Stimulated activated naive CD8-positive, alpha-beta T cell treated with anti-CD3 and anti-CD28 coated beads, Interleukin-15, Interleukin-2, amounts not matched to agents 100 ng/mL and 50 ng/mL, for 24 hours (primary cell): ENCODE measurements around the gene AUTS2.

Experiments used
- H3K27ac Mint-ChIP-seq: one replicate; pipeline ENCODE4 v1.8.0; 2021; ENCODE audit warnings: mild to moderate bottlenecking, mixed read lengths
- H3K27me3 Mint-ChIP-seq: one replicate; pipeline ENCODE4 v1.8.0; 2021; ENCODE audit warnings: mixed read lengths
- H3K36me3 Mint-ChIP-seq: one replicate; pipeline ENCODE4 v1.8.0; 2021; ENCODE audit warnings: low read depth, mixed read lengths
- H3K4me1 Mint-ChIP-seq: one replicate; pipeline ENCODE4 v1.8.0; 2021; ENCODE audit warnings: low read depth, mixed read lengths
- H3K4me3 Mint-ChIP-seq: one replicate; pipeline ENCODE4 v1.8.0; 2021; ENCODE audit warnings: mild to moderate bottlenecking, mixed read lengths
- H3K9me3 Mint-ChIP-seq: one replicate; pipeline ENCODE4 v1.8.0; 2021; ENCODE audit warnings: mixed read lengths

AUTS2 gene

GRCh38 chr7:70614237-70615045 lies 1016.2 kb downstream of the AUTS2 start:
- Mint-ChIP-seq H3K4me3 (no peak overlapping the region), H3K4me1 (no peaks in the 10 kb centered on the region), H3K27ac (no peak overlapping the region), H3K9me3 (peaks cover 4% of the 10 kb centered on the region), H3K36me3 (no peaks in the 10 kb centered on the region), H3K27me3 (no peaks in the 10 kb centered on the region)

DNA sequence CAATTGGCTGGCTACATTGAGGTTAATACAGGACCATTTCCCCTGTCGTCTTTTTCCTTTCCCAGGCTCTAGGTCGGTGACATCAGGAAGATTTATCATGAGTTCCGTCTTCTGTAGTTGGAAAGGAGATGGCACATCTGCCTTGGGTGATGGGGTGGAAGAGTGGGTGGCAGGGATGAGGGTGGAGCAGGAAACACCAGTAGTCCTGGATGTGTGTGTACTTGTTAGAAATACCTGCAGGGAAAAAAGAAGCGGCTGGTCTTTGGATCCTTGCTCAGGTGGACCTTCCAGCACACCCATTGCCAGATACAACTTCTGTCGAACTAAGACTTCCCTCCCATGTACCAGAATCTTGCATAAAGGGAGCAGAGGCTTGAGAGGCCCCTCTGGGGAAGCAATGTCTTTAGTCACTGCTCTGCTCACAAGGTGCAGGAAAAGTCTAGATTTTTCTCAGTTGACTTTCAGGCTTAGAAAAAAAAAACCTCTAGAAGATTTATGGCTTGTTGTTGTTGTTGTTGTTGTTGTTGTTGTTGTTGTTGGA lies 1016.9 kb downstream of the AUTS2 start:
- Mint-ChIP-seq H3K9me3 (peaks cover 4% of the 10 kb centered on the region), H3K27ac (no peak overlapping the region), H3K4me1 (no peaks in the 10 kb centered on the region), H3K36me3 (no peaks in the 10 kb centered on the region), H3K4me3 (no peak overlapping the region), H3K27me3 (no peaks in the 10 kb centered on the region)

DNA sequence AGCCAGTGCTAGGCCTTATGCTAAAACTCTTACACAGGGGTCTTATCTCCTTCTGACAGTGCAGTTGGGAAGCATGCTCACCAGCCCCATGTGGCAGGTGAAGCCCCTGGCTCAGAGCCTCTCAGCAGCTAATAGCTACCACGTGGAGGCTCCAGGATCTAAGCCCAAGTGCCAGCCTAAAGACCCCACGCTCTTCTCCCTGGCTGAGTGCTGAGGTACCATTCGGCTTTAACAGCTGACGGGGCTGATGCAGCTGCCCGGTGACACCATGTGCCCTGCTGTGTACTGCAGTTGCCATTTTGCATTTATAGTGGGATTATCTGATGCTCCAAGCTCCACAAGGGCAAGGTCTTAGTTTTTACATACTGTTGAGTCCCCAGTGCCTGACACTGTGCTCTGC lies 1017.9 kb downstream of the AUTS2 start:
- H3K4me1 Mint-ChIP-seq = no peaks in the 10 kb centered on the region
- H3K4me3 Mint-ChIP-seq = no peak overlapping the region
- H3K36me3 Mint-ChIP-seq = no peaks in the 10 kb centered on the region
- H3K9me3 Mint-ChIP-seq = peaks cover 4% of the 10 kb centered on the region
- no peak overlapping the region for H3K27ac Mint-ChIP-seq
- no peaks in the 10 kb centered on the region for H3K27me3 Mint-ChIP-seq

DNA sequence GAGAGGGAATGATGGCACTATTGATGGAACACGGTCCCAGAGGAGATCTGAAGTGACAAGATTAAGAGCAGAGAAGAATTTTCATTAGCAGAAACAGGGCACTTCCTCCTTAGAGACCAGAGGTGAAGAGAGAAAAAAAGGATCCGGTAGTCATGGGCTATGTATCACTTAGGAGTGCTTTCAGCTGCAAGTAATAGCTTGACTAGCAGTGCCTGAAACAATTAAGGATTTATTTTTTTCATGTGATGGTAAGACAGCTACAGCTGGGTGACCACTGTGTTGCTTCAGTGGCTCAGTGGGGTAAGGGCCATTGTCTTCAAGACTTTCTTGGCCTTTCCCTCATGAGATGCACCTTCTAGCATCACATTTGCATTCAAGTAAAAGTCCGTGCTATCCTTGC lies 1018.5 kb downstream of the AUTS2 start:
- no peak overlapping the region for H3K4me3 Mint-ChIP-seq
- H3K9me3 Mint-ChIP-seq = peaks cover 4% of the 10 kb centered on the region
- no peak overlapping the region for H3K27ac Mint-ChIP-seq

GRCh38 chr7:70618020-70618551 lies 1019.8 kb downstream of the AUTS2 start:
- H3K27me3 Mint-ChIP-seq = no peaks in the 10 kb centered on the region
- no peak overlapping the region for H3K4me3 Mint-ChIP-seq
- H3K4me1 Mint-ChIP-seq = no peaks in the 10 kb centered on the region
- peaks cover 4% of the 10 kb centered on the region for H3K9me3 Mint-ChIP-seq
- H3K36me3 Mint-ChIP-seq = no peaks in the 10 kb centered on the region
- no peak overlapping the region for H3K27ac Mint-ChIP-seq

More for the DNA sequence above, 1018.5 kb downstream of the AUTS2 start:
- Mint-ChIP-seq H3K36me3 (no peaks in the 10 kb centered on the region), H3K27me3 (no peaks in the 10 kb centered on the region), H3K4me1 (no peaks in the 10 kb centered on the region)

- Mint-ChIP-seq H3K27ac (no peak overlapping the region), H3K9me3 (peaks cover 4% of the 10 kb centered on the region), H3K27me3 (no peaks in the 10 kb centered on the region), H3K36me3 (no peaks in the 10 kb centered on the region), H3K4me3 (no peak overlapping the region), H3K4me1 (no peaks in the 10 kb centered on the region)
These were observed 1020.9 kb downstream of the AUTS2 start for GRCh38 chr7:70619130-70619529.

- H3K4me3 Mint-ChIP-seq = no peak overlapping the region
- H3K27me3 Mint-ChIP-seq = no peaks in the 10 kb centered on the region
- H3K27ac Mint-ChIP-seq = no peak overlapping the region
- no peaks in the 10 kb centered on the region for H3K4me1 Mint-ChIP-seq
- no peaks in the 10 kb centered on the region for H3K36me3 Mint-ChIP-seq
- peaks cover 4% of the 10 kb centered on the region for H3K9me3 Mint-ChIP-seq
These were observed 1021.4 kb downstream of the AUTS2 start for GRCh38 chr7:70619659-70620058.

- Mint-ChIP-seq H3K27ac (no peak overlapping the region), H3K27me3 (no peaks in the 10 kb centered on the region), H3K4me1 (no peaks in the 10 kb centered on the region), H3K9me3 (peaks cover 4% of the 10 kb centered on the region), H3K4me3 (no peak overlapping the region), H3K36me3 (no peaks in the 10 kb centered on the region)
These were observed 1022.2 kb downstream of the AUTS2 start for GRCh38 chr7:70620333-70621055.

DNA sequence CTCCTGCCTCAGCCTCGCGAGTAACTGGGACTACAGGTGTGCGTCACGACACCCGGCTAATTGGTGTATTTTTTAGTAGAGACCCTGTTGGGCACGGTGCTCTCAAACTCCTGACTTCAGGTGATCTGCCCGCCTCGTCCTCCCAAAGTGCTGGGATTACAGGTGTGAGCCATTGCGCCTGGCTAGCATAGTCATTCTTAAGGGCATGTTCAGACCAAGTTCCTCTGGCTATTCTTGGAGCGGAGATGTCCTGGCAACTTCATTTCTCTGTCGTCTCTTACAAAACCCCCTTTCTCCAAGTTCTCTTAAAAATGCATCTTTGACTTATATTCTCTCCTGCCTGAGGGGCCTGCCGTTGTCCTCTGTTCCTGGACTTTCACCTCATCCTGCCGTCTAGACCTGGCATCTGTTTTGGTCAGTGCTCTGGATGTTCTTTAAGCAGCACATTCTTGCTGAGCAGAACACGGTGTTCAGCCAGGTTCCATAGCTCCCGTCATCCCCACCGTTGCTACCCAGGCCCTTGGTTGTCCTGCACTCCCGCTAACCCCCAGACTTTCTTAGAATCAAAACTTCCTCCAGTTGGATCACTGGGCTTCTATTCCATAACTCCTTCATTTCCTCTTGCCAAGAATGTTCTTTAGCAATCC lies 1023.8 kb downstream of the AUTS2 start:
- Mint-ChIP-seq H3K27me3 (no peaks in the 10 kb centered on the region), H3K27ac (no peak overlapping the region), H3K4me3 (no peak overlapping the region), H3K9me3 (peaks cover 4% of the 10 kb centered on the region), H3K4me1 (no peaks in the 10 kb centered on the region), H3K36me3 (peaks cover 3% of the 10 kb centered on the region)

DNA sequence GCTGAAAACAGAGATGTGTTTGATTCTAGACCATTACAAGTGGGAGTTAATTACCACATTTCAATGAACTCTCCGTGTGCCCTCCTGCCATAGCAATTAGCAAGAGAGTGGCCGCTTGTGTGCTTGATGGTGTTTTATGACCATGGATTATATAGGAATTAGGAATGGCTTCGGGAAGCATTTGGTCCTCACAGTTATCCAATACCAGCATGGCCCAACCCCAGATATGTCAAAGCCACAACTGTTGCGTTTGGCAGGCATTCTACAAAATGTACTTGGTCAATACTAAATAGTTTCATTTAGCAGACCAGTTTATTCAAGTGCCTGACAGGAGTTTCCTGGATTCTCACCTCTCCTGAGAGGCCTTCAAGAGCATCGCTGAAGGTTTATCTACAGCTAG lies 1024.7 kb downstream of the AUTS2 start:
- peaks cover 3% of the 10 kb centered on the region for H3K36me3 Mint-ChIP-seq
- peaks cover 4% of the 10 kb centered on the region for H3K9me3 Mint-ChIP-seq
- H3K27me3 Mint-ChIP-seq = no peaks in the 10 kb centered on the region
- no peaks in the 10 kb centered on the region for H3K4me1 Mint-ChIP-seq
- no peak overlapping the region for H3K27ac Mint-ChIP-seq
- H3K4me3 Mint-ChIP-seq = no peak overlapping the region

GRCh38 chr7:70624500-70625103 lies 1026.3 kb downstream of the AUTS2 start:
- H3K36me3 Mint-ChIP-seq = peaks cover 3% of the 10 kb centered on the region
- H3K27me3 Mint-ChIP-seq = no peaks in the 10 kb centered on the region
- no peak overlapping the region for H3K4me3 Mint-ChIP-seq
- H3K27ac Mint-ChIP-seq = no peak overlapping the region
- no peaks in the 10 kb centered on the region for H3K4me1 Mint-ChIP-seq
- peaks cover 4% of the 10 kb centered on the region for H3K9me3 Mint-ChIP-seq

- Mint-ChIP-seq H3K4me3 (no peak overlapping the region), H3K27ac (no peak overlapping the region), H3K36me3 (peaks cover 3% of the 10 kb centered on the region), H3K4me1 (no peaks in the 10 kb centered on the region), H3K27me3 (no peaks in the 10 kb centered on the region), H3K9me3 (peaks cover 4% of the 10 kb centered on the region)
These were observed 1029.2 kb downstream of the AUTS2 start for GRCh38 chr7:70627461-70627860.

GRCh38 chr7:70630440-70630817 lies 1032.2 kb downstream of the AUTS2 start:
- H3K27ac Mint-ChIP-seq = no peak overlapping the region
- peaks cover 12% of the 10 kb centered on the region for H3K4me1 Mint-ChIP-seq
- no peaks in the 10 kb centered on the region for H3K27me3 Mint-ChIP-seq
- no peak overlapping the region for H3K4me3 Mint-ChIP-seq
- peaks cover 3% of the 10 kb centered on the region for H3K36me3 Mint-ChIP-seq
- peaks cover 4% of the 10 kb centered on the region for H3K9me3 Mint-ChIP-seq

GRCh38 chr7:70630818-70631457 lies 1032.7 kb downstream of the AUTS2 start:
- peaks cover 4% of the 10 kb centered on the region for H3K9me3 Mint-ChIP-seq
- H3K36me3 Mint-ChIP-seq = peaks cover 3% of the 10 kb centered on the region
- no peaks in the 10 kb centered on the region for H3K27me3 Mint-ChIP-seq
- H3K4me1 Mint-ChIP-seq = peaks cover 12% of the 10 kb centered on the region
- H3K4me3 Mint-ChIP-seq = no peak overlapping the region
- no peak overlapping the region for H3K27ac Mint-ChIP-seq
